ENCODE measurements around the gene PLPPR2.

- no peak for TF ChIP-seq CTCF (conservative IDR thresholded peaks at IDR 0.05; ENCODE audit: low read length)
- TF ChIP-seq EZH2phosphoT487 (IDR thresholded peaks at IDR 0.05; ENCODE audit: borderline replicate concordance) = no peak
These were observed 15.5 kb downstream of the PLPPR2 start for GRCh38 chr19:11370744-11371143.

All from Loucy (cell line).